GM19099 (cell line): ENCODE data around the gene KCTD5.

ENCODE experiments used
- POLR2A ChIP-seq: IDR thresholded peaks from 3 replicates; pipeline ENCODE4 v1.6.1; 2011; ENCODE audit warnings: low read depth; ENCODE audit not compliant: insufficient read length; ENCODE audit errors: extremely low read depth

Gene KCTD5

DNA sequence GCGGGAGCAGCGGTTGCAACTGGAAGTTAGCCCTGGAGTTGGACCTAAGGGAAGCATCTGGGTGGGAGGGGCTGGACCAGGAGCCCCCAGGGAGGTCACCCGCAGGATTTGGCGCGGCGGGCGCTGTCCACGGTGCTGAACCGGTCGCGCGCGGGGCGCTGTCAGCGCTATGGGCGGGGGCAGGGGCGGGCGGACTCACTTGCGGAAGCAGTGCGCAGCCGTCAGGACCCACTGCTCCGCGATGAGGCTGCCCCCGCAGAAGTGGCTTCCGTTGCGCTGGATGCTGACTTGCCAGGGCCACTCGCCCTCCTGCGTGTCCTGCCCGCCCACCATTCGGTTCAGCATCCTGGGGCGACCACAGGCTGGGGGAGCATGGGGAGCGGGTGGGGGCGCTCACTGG, 33.2 kb downstream of the KCTD5 start:
- no peak for TF ChIP-seq POLR2A

- no peak for TF ChIP-seq POLR2A
These were observed 33.9 kb downstream of the KCTD5 start for GRCh38 chr16:2715966-2716885.

- TF ChIP-seq POLR2A: no peak
These were observed 34.6 kb downstream of the KCTD5 start for GRCh38 chr16:2716948-2717347.

GRCh38 chr16:2717383-2718263, 35.3 kb downstream of the KCTD5 start:
- no peak for TF ChIP-seq POLR2A

DNA sequence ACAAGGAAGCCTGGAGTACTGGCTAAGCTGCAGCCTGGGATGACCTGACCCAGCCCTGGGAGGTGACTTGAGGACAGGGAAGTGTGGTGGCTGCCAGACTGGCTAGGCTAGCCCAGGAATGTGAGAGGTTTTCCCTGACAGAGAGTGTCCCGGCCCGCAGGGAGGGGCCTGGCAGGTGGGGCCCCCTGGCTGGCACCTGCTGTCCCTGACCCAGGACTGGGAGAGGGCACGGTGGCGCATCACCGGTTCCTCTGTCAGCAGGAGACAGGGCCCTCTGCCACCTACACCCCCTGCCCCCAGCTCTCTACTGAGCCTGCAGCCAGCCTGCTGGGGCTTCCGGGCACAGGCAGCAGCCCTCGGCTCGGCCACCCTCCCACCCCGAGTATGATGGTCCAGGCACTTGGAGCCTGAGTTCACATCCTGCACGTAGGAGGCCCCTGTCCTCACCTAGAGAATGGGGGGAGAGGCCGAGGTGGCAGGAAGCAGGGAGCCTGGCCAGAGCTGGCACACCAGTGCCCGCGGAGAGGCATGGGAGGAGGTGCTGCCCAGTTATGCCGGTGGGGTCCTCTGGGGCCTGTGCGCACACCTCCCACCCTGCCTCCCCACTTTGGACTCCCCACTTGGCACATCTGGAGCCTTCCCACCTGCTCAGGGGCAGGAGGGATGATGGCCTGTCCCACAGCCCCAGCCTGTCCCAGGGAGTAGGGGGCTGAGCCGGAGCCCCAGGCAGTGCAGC, 37.2 kb downstream of the KCTD5 start:
- TF ChIP-seq POLR2A: no peak

DNA sequence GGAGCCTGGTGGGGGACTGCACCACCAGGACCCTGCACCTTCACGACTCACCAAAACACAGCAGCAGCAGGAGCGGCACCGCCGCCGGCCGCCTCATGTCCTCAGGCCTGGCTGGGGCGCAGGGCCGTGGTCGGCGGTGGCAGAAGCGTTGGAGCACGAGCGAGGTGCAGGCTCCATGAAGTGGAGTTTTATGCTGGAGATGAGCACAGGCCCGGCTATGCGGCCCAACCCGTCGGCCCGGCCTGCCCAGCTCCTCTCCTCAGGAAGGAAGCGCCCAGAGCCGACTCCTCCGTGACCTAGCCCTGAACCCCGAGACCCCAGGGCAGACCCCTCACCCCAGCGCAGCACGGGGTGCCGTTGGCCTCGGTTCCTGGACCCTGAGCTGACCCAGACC, 37.7 kb downstream of the KCTD5 start, which contains the start of gene PRSS27:
Gene PRSS27, minus strand, starts transcription at position 161 of the 394 bp plus-strand sequence. Its CDS starts 64 bp downstream, at position 97.
- no peak for TF ChIP-seq POLR2A

- peak; percentile 72 for TF ChIP-seq POLR2A
These were observed 38.7 kb downstream of the KCTD5 start for GRCh38 chr16:2720719-2721633.

DNA sequence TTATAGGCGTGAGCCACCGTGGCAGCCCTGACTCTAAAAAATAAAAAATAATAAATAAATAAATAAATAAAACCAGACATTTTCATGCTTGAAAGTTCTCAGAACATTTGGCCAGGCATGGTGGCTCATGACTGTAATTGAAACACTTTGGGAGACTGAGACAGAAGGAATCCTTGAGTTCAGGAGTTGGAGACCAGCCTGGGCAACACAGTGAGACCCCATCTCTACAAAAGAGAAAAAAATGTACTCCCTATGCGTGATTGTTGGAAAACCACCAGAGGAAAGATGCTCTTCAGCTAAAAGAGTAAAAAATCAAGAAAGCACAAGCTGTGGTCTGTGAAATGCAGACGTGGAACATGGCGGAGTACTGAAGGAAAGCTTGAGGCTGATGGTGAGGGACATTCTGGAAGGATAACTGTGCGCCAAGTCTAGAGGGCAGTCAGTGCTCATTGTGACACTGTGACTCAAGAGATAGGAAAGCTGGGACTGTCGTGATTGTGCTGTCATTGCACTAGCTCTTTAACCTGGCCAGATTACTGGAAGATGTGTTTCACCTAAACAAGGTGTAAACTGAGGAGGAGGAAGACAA, 41.9 kb downstream of the KCTD5 start:
- TF ChIP-seq POLR2A: no peak

GRCh38 chr16:2724816-2725348, 42.6 kb downstream of the KCTD5 start:
- no peak for TF ChIP-seq POLR2A

DNA sequence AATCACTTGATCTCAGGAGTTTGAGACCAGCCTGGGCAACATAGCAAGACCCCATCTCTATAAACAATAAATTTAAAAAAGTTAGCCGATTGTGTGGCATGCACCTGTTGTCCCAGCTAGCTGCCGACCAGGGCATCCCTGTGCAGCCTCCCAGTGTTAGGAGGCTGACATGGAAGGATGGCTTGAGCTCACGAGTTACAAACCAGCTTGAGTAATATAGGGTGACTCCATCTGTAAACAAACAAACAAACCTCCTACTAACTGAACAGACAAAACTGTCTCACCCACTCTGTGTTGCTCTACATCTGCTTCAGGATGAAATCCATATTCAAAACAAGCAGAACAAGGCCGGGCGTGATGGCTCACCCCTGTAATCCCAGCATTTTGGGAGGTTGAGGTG, 44.6 kb downstream of the KCTD5 start:
- TF ChIP-seq POLR2A: no peak

GRCh38 chr16:2728034-2728433, 45.7 kb downstream of the KCTD5 start:
- no peak for TF ChIP-seq POLR2A

- no peak for TF ChIP-seq POLR2A
These were observed 52.7 kb downstream of the KCTD5 start for GRCh38 chr16:2734844-2735515.
